ENCODE data around the gene TRABD2B. TPM values are rescaled to one million over a fixed set of nuclear protein-coding genes. Genes with fewer than 3 reads are reported as not detected.

Gene TRABD2B
- total and polyA plus RNA-seq, 2 donors (not counting 1 experiment from before 2014, with no cell fraction given), result under 0.01 TPM; not detected in 1

- Histone ChIP-seq H2AFZ (ENCODE audit: low read length) (no peak overlapping the region), H3K79me2 (ENCODE audit: control insufficient read depth, insufficient read depth, low read length) (no peaks in the 10 kb centered on the region), H3K4me2 (ENCODE audit: extremely low read depth, insufficient read depth, low read length) (no peak overlapping the region), H3K9ac (ENCODE audit: insufficient read depth, low read length) (no peak overlapping the region), H3K36me3 (ENCODE audit: control insufficient read depth, insufficient read depth, low read length) (no peaks in the 10 kb centered on the region), H3K4me1 (ENCODE audit: control insufficient read depth, extremely low read depth, insufficient read depth, low read length) (no peaks in the 10 kb centered on the region), H3K27me3 (ENCODE audit: control insufficient read depth, insufficient read depth, low read length) (peaks cover 21% of the 10 kb centered on the region), H3K27ac (ENCODE audit: insufficient read depth, low read length) (no peak overlapping the region), H3K4me3 (replicated peaks in 1 of 4; ENCODE audit: control extremely low read depth in 1 of 4, insufficient read depth in 1 of 4, low read depth in 3 of 4, low read length in 4 of 4) (no peak overlapping the region), H3K9me3 (ENCODE audit: control insufficient read depth, insufficient read depth, low read depth, low read length) (no peaks in the 10 kb centered on the region), H4K20me1 (ENCODE audit: control insufficient read depth, extremely low read depth, insufficient read depth, low read length) (no peaks in the 10 kb centered on the region)
- TF ChIP-seq EZH2 (IDR thresholded peaks at IDR 0.05; ENCODE audit: low read length, missing control alignments) (peak; percentile 51), CTCF (conservative IDR thresholded peaks at IDR 0.05 in 1 of 2, IDR thresholded peaks at IDR 0.05 in 1 of 2; ENCODE audit: low read depth in 1 of 2, low read length in 2 of 2) (no peak)
- no peak for DNase-seq (ENCODE audit: low read depth in 2 of 2)
Measured at GRCh38 chr1:47992720-47993415, 4.3 kb downstream of the TRABD2B start.

DNA sequence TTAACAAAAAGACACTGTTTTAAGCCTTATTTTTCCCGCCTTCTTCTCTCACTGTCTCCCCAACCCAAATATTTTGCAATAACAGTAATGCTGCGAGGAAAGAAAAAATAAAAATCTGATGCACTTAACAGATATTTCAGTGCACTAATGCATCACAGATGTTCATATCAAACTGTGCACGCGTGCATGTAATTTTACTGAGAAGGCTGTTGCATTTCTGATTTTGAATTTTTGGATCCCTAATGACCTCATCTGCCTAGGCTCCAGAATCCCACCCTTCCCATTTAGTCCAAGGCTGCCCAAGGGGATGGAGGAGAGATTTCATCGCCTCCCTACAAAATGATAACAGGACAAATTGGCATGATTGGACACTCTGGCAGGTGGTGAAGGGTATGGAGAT lies 5.5 kb downstream of the TRABD2B start:
- Histone ChIP-seq H3K79me2 (ENCODE audit: control insufficient read depth, insufficient read depth, low read length) (no peaks in the 10 kb centered on the region), H3K36me3 (ENCODE audit: control insufficient read depth, insufficient read depth, low read length) (no peaks in the 10 kb centered on the region), H3K4me1 (ENCODE audit: control insufficient read depth, extremely low read depth, insufficient read depth, low read length) (no peaks in the 10 kb centered on the region), H3K9me3 (ENCODE audit: control insufficient read depth, insufficient read depth, low read depth, low read length) (no peaks in the 10 kb centered on the region), H2AFZ (ENCODE audit: low read length) (no peak overlapping the region), H3K4me2 (ENCODE audit: extremely low read depth, insufficient read depth, low read length) (no peak overlapping the region), H3K4me3 (replicated peaks in 1 of 4; ENCODE audit: control extremely low read depth in 1 of 4, insufficient read depth in 1 of 4, low read depth in 3 of 4, low read length in 4 of 4) (no peak overlapping the region), H3K9ac (ENCODE audit: insufficient read depth, low read length) (no peak overlapping the region), H3K27ac (ENCODE audit: insufficient read depth, low read length) (no peak overlapping the region), H3K27me3 (ENCODE audit: control insufficient read depth, insufficient read depth, low read length) (peaks cover 19% of the 10 kb centered on the region), H4K20me1 (ENCODE audit: control insufficient read depth, extremely low read depth, insufficient read depth, low read length) (no peaks in the 10 kb centered on the region)
- no peak for DNase-seq (ENCODE audit: low read depth in 2 of 2)
- TF ChIP-seq CTCF (conservative IDR thresholded peaks at IDR 0.05 in 1 of 2, IDR thresholded peaks at IDR 0.05 in 1 of 2; ENCODE audit: low read depth in 1 of 2, low read length in 2 of 2) (no peak), EZH2 (IDR thresholded peaks at IDR 0.05; ENCODE audit: low read length, missing control alignments) (no peak)

- Histone ChIP-seq H3K79me2 (ENCODE audit: control insufficient read depth, insufficient read depth, low read length) (no peaks in the 10 kb centered on the region), H3K36me3 (ENCODE audit: control insufficient read depth, insufficient read depth, low read length) (no peaks in the 10 kb centered on the region), H4K20me1 (ENCODE audit: control insufficient read depth, extremely low read depth, insufficient read depth, low read length) (no peaks in the 10 kb centered on the region), H3K27ac (ENCODE audit: insufficient read depth, low read length) (no peak overlapping the region), H2AFZ (ENCODE audit: low read length) (no peak overlapping the region), H3K9me3 (ENCODE audit: control insufficient read depth, insufficient read depth, low read depth, low read length) (no peaks in the 10 kb centered on the region), H3K4me3 (replicated peaks in 1 of 4; ENCODE audit: control extremely low read depth in 1 of 4, insufficient read depth in 1 of 4, low read depth in 3 of 4, low read length in 4 of 4) (no peak overlapping the region), H3K4me1 (ENCODE audit: control insufficient read depth, extremely low read depth, insufficient read depth, low read length) (no peaks in the 10 kb centered on the region), H3K9ac (ENCODE audit: insufficient read depth, low read length) (no peak overlapping the region), H3K4me2 (ENCODE audit: extremely low read depth, insufficient read depth, low read length) (no peak overlapping the region), H3K27me3 (ENCODE audit: control insufficient read depth, insufficient read depth, low read length) (peaks cover 14% of the 10 kb centered on the region)
- DNase-seq (ENCODE audit: low read depth in 2 of 2), result peak; percentile 4 to 8
- TF ChIP-seq EZH2 (IDR thresholded peaks at IDR 0.05; ENCODE audit: low read length, missing control alignments), result no peak
- no peak for TF ChIP-seq CTCF (conservative IDR thresholded peaks at IDR 0.05 in 1 of 2, IDR thresholded peaks at IDR 0.05 in 1 of 2; ENCODE audit: low read depth in 1 of 2, low read length in 2 of 2)
Measured at GRCh38 chr1:47991187-47991586, 6.0 kb downstream of the TRABD2B start.
